GM12872 (cell line): ENCODE results near the gene CA12.

Experiments used
- TF ChIP-seq, protein P1 (sequence below): IDR thresholded peaks from 3 replicates; pipeline ENCODE4 v1.5.1; 2011; ENCODE audit warnings: low read depth, mild to moderate bottlenecking, low read length, moderate library complexity; ENCODE audit not compliant: insufficient read depth

The CA12 gene

GRCh38 chr15:63329567-63330350, 51.9 kb downstream of the CA12 start:
- TF ChIP-seq, protein P1, sequence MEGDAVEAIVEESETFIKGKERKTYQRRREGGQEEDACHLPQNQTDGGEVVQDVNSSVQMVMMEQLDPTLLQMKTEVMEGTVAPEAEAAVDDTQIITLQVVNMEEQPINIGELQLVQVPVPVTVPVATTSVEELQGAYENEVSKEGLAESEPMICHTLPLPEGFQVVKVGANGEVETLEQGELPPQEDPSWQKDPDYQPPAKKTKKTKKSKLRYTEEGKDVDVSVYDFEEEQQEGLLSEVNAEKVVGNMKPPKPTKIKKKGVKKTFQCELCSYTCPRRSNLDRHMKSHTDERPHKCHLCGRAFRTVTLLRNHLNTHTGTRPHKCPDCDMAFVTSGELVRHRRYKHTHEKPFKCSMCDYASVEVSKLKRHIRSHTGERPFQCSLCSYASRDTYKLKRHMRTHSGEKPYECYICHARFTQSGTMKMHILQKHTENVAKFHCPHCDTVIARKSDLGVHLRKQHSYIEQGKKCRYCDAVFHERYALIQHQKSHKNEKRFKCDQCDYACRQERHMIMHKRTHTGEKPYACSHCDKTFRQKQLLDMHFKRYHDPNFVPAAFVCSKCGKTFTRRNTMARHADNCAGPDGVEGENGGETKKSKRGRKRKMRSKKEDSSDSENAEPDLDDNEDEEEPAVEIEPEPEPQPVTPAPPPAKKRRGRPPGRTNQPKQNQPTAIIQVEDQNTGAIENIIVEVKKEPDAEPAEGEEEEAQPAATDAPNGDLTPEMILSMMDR: no peak

DNA sequence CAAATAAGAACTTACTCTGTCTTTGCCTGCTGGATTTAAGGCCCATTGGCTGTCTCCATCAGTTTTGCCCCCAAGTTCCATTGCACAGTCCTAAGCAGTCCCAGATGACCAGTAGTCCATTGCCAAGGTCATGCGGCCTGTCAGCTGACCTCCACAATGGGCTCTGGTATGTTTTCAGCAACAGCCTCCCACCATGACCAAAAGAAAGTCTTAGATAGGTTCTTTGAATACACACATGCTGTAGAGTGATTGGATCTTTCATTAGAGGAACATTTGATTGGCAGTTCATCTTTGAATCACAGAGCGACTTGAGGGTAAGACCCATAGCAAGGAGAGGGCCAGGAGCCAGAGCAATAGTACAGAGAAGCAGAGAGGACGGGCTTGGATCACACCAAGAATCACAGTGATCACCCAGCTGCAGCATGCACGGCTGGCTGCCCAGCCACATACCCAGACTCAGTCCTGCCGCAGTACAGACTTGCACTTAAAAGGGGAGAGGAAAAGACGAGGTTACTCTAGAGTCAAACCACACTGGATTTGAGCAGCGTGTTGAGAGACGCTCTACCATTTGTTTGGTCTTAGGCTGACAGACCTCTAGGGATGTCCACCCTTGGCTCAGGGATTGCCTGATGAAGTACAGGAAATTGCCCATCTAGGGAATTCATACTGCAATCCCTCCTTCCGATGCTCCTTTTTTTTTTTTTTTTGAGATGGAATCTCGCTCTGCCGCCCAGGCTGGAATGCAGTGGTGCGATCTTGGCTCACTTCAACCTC, 53.8 kb downstream of the CA12 start:
- TF ChIP-seq, protein P1: no peak

DNA sequence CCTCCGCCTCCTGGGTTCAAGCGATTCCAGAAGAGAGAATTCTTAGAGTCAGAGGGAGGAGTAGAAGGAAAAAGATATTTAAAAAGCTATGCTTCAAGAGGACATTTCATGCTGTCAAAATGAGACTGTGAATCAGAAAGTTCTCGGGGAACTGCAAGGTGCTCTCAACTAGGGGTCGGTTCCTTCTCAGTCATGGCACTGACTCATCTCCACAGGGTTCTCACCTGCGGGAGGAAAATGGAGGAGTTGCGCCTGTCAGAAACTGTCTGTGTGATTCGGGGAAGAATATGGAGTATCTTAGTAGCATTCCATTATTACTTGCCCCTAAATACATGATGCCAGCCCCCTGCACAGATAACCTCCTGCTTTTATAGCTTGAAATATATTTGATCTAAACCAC, 56.9 kb downstream of the CA12 start:
- TF ChIP-seq, protein P1: no peak

- TF ChIP-seq, protein P1: no peak
These were observed 57.7 kb downstream of the CA12 start for GRCh38 chr15:63323798-63324563.

DNA sequence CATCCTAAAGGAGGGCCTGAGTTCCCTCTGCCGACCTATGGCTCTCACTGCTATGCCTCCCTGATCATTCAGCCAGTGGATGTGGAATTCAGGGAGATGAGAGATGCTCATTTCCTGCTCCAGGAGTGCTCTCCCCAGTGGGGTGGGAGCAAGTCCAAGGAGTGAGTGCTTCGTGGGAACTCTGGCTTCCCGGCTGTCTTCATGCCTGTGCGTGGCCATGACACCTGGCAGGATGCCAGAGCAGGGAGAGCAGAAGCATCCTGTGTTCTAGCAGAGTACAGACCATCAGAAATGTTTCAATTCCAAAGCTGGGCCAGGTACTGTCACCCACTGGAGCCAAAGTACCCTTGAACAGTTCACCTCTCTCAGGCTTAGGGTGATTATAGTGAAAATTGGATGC, 59.1 kb downstream of the CA12 start:
- TF ChIP-seq, protein P1: no peak

GRCh38 chr15:63321462-63321861, 60.2 kb downstream of the CA12 start:
- TF ChIP-seq, protein P1: no peak

- TF ChIP-seq, protein P1: no peak
These were observed 62.6 kb downstream of the CA12 start for GRCh38 chr15:63319065-63319464.
